ENCODE data around the gene IGFLR1. TPM values are rescaled to one million over a fixed set of nuclear protein-coding genes. Genes with fewer than 3 reads are reported as not detected.

Gene IGFLR1
- total and polyA plus RNA-seq, 9 of the 15 experiments (the other 6 are each of a cell fraction or from before 2014, with no cell fraction given), result 1.0 to 14.3 (median 4.6) TPM

DNA sequence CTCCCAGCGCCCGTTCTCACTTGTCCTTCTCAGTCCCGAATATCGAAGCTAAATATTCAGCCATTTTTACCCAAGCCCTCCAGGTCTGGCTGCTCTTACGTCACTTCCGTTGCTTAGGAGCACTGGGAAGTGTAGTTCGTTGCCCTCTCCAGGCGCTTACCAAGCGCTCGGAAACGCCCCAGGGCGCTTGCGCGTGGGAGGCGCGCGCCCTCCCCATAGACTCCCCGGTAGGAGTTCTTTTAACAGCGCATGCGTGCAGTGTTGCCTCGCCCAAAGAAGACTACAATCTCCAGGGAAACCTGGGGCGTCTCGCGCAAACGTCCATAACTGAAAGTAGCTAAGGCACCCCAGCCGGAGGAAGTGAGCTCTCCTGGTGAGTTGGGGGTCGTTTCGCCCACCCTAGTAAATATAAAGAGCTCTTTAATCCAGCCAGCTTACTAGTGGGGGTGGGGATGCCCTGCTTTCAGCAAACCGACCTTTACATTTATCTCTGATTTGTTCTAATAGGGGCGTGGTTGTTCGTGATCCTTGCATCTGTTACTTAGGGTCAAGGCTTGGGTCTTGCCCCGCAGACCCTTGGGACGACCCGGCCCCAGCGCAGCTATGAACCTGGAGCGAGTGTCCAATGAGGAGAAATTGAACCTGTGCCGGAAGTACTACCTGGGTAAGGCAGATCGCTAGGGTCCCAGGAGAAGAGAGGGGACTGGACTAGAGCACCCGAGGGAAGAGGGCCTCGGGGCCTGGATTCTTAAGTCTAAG, 3.3 kb upstream of the IGFLR1 start, which contains the start of the genes PSENEN and U2AF1L4 (continued):
- TF ChIP-seq, protein P1, sequence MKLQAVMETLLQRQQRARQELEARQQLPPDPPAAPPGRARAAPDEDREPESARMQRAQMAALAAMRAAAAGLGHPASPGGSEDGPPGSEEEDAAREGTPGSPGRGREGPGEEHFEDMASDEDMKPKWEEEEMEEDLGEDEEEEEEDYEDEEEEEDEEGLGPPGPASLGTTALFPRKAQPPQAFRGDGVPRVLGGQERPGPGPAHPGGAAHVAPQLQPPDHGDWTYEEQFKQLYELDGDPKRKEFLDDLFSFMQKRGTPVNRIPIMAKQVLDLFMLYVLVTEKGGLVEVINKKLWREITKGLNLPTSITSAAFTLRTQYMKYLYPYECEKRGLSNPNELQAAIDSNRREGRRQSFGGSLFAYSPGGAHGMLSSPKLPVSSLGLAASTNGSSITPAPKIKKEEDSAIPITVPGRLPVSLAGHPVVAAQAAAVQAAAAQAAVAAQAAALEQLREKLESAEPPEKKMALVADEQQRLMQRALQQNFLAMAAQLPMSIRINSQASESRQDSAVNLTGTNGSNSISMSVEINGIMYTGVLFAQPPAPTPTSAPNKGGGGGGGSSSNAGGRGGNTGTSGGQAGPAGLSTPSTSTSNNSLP (IDR thresholded peaks at IDR 0.05; ENCODE audit: borderline replicate concordance, low read depth, low read length), result no peak
- no peak for TF ChIP-seq TAF15 (IDR thresholded peaks at IDR 0.05; ENCODE audit: low read depth, low read length)
- no peak for TF ChIP-seq CHD7 (IDR thresholded peaks at IDR 0.05; ENCODE audit: low read depth, low read length)
- TF ChIP-seq RFX7 (CRISPR knock-in tag; IDR thresholded peaks at IDR 0.05), result no peak
- no peak for TF ChIP-seq HMG20A (CRISPR knock-in tag; conservative IDR thresholded peaks at IDR 0.05)
- peak; percentile 92 for TF ChIP-seq MEIS2 (IDR thresholded peaks at IDR 0.05; ENCODE audit: partially characterized antibody)
- no peak for TF ChIP-seq TEAD2 (tag; IDR thresholded peaks at IDR 0.05)
- TF ChIP-seq PTRF (tag; IDR thresholded peaks at IDR 0.05), result no peak
- TF ChIP-seq MECOM (CRISPR knock-in tag; IDR thresholded peaks at IDR 0.05), result no peak
- no peak for TF ChIP-seq HNRNPL (IDR thresholded peaks at IDR 0.05; ENCODE audit: low read depth, low read length)
- no peak for TF ChIP-seq ZNF24 (IDR thresholded peaks at IDR 0.05)
- no peak for TF ChIP-seq CCAR2 (IDR thresholded peaks at IDR 0.05; ENCODE audit: low read depth, low read length)
- TF ChIP-seq, protein P2, sequence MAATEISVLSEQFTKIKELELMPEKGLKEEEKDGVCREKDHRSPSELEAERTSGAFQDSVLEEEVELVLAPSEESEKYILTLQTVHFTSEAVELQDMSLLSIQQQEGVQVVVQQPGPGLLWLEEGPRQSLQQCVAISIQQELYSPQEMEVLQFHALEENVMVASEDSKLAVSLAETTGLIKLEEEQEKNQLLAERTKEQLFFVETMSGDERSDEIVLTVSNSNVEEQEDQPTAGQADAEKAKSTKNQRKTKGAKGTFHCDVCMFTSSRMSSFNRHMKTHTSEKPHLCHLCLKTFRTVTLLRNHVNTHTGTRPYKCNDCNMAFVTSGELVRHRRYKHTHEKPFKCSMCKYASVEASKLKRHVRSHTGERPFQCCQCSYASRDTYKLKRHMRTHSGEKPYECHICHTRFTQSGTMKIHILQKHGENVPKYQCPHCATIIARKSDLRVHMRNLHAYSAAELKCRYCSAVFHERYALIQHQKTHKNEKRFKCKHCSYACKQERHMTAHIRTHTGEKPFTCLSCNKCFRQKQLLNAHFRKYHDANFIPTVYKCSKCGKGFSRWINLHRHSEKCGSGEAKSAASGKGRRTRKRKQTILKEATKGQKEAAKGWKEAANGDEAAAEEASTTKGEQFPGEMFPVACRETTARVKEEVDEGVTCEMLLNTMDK (IDR thresholded peaks at IDR 0.05; ENCODE audit: borderline replicate concordance, insufficient read depth, low read depth, low read length, poor library complexity, severe bottlenecking), result no peak
